ELR (cell line): ENCODE data around the gene SUGCT.
A peak's percentile ranks its signal among the peaks of the same experiment; 100 is the strongest.
"Not testable (repeated sequence)": the region's sequence is repeated elsewhere in the genome, so short reads cannot be mapped to it uniquely, and the experiment has no call there.

Source experiments
- DNase-seq: peaks from one replicate; pipeline ENCODE4 v3.0.0-alpha.2; 2015; ENCODE audit warnings: low read depth

The SUGCT gene

GRCh38 chr7:40572810-40573465 is 438.1 kb downstream of the SUGCT start:
- DNase-seq: peak; percentile 80

- DNase-seq: no peak
Measured at GRCh38 chr7:40579401-40579800, 444.6 kb downstream of the SUGCT start.

DNA sequence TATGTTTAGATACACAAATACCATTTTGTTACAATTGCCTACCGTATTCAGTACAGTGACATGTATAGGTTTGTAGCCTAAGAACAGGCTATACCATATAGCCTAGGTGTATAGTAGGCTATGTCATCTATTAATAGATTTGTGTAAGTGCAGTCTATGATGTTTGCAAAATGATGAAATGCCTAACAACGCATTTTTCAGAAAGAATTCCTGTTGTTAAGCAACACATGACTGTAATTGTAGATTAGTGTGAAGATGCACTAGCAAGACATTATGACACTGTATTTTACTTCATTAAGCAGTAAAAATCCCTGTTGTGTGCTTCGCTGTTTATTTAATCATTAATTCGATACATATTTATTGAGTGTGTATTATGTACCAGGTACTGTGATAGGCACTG is 446.0 kb downstream of the SUGCT start:
- DNase-seq: no peak

GRCh38 chr7:40582539-40582938 is 447.7 kb downstream of the SUGCT start:
- no peak for DNase-seq

DNA sequence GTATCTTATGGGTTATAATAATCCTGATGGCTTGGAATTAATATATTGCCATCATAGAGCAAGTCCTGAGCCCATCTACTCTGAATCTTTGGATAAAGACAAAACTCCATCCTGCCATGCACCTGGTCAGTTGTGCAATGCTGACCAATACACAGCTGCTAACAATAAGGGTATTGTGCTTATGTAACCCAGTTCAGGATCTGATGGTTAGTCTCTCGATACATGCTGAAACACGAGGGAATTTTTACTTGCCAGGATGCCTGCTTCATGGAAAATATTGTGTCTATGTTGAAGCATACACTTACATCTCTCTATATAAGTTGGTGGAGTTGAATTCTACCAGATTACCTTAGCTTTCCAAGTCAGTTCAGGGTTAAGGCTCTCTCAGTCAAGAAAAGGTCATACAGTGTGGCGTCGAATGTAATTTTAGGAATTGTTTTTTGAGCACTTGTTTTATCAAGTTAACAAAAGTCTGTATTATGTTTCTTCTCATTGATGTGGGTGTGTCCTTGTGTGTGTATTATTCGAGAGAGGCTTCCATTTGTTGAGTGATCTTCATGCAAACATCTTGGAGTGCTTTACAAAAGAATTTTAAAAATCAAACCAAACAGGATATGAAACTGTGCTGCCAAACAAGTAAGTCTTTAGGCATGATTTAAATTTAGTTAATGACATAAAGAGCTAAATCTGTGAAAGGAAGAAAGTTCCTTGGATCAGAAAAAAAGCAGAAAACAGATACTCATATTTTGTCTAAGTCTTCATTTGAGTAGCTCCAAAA is 449.1 kb downstream of the SUGCT start:
- no peak for DNase-seq

DNA sequence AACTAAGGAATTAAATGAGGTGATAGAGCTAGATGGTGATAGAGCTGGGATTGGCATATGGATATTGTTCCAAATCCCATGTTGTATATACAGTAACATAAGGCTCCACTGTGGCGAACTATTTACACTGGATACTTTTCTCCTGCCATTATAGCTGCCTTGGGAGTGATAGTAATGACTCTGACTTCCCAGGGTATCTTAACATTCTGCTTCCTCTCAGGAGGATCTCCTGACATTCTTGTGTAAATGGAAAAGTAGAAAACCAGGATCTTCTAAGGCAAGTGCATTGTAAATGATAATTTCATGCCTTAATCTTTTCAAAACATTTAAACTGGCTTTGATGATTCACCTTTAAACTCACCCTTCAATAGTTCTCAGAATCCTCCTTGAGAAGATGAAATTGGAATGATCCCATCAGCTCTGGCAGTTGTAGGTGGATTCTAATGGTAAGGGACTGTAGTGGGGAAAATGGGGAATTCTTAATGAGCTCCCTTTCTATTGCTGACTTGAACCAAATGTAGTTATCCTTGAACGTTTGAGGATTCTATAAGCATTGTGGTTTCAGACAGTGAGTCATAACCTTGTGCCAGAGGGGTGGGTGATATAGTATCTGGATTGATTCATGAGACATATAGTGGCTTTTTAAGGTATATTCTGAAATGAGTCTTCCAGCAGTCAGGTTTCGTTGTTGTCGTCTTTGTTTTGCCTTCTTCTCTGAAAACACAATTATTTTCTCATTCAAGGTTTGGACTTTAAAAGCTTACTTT is 450.0 kb downstream of the SUGCT start:
- peak; percentile 86 for DNase-seq

DNA sequence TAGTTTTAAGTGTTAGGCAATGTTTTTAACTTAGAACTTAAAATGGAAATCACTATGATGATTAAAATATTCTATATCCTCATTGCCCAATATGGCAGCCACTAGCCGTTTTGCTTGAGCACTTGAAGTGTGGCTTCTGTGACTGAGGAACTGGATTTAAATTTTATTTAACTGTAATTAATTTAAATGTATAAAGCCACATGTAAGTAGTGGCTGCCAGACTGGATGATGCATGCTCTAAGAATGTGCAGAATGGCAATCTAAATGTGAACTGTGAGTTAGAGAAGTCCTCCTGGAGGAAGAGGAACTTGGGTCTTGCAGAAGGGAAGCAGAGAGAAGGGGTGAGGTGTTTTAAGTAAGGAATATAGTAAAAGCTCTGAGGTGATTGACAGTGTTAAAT is 451.4 kb downstream of the SUGCT start:
- peak; percentile 78 for DNase-seq

- no peak for DNase-seq
Measured at GRCh38 chr7:40587419-40587818, 452.6 kb downstream of the SUGCT start.

DNA sequence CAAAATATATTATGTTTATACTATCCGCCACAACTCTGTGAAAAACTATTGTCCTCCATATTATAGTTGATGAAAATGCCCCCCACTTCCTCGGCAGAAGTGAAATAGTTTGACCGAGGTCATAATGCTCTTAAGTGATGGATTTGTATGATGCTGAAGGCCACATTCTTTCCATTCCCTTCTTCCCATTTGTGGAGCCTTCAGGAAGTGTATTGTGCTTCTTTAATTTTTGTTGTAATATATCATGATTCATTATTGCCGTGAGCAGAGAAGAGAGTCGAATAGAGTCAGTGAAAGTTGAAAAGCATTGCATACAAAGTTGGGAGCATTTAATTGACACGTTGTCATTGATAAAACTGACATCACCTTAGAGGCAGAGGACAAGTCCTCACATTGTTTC is 460.3 kb downstream of the SUGCT start:
- no peak for DNase-seq

- no peak for DNase-seq
Measured at GRCh38 chr7:40595832-40596231, 461.0 kb downstream of the SUGCT start.

DNA sequence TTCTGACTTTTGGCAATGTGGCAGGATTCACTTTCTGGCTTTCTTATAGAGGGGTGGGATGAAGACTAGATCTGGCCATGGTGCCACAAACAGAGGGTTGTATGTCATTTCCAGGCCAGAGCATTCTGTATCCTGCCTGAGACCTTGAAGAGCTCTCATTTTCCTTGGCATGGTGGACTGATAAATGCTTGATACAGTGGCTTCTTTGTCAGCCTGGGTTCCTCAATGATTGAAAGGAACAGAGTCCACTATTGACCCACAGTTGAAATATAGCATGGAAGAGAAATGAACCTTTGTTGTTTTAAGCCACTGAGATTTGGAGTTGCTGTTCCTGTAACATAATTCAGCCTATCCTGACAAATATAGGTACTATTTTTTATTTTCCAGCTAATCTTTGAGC is 462.7 kb downstream of the SUGCT start:
- no peak for DNase-seq

GRCh38 chr7:40598915-40599314 is 464.1 kb downstream of the SUGCT start:
- no peak for DNase-seq

DNA sequence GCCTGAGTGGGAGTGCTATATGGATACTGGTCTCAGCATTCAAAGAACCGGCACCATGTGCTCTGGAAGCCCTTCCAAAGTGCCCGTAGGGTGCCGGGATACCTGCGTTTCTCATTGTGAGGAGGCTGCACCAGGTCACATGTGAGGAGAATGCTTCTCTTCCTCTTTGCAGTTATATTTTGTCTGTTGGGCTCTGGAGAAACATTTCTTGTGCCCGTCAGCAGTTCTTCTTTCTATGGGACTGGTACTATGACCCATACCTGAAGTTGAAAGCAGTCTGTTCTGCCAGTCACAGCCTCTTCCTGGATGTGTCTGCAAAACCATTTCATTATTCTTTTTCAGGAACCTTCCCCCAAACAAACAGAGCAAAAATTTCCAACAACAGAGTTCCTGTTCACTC is 465.0 kb downstream of the SUGCT start:
- DNase-seq: no peak

DNA sequence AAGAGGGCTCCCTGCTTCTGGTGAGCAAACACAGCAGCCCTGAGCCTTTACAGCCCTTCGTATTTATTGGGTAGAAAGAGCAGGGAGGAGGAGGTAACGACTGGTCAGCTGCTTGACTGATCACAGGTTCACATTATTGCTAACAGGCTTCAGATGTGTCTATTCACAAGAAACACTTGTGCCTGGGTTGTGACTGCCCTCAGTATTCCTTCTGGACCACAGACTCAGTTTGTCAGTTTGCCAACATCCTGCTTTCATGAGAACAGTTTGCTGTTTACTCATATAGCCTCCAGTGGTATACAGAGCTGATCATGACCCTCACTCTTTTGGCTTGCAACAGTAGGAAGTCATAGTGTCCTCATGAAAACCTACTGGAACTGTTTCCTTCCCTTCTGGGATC is 467.5 kb downstream of the SUGCT start:
- not testable (repeated sequence) for DNase-seq

DNA sequence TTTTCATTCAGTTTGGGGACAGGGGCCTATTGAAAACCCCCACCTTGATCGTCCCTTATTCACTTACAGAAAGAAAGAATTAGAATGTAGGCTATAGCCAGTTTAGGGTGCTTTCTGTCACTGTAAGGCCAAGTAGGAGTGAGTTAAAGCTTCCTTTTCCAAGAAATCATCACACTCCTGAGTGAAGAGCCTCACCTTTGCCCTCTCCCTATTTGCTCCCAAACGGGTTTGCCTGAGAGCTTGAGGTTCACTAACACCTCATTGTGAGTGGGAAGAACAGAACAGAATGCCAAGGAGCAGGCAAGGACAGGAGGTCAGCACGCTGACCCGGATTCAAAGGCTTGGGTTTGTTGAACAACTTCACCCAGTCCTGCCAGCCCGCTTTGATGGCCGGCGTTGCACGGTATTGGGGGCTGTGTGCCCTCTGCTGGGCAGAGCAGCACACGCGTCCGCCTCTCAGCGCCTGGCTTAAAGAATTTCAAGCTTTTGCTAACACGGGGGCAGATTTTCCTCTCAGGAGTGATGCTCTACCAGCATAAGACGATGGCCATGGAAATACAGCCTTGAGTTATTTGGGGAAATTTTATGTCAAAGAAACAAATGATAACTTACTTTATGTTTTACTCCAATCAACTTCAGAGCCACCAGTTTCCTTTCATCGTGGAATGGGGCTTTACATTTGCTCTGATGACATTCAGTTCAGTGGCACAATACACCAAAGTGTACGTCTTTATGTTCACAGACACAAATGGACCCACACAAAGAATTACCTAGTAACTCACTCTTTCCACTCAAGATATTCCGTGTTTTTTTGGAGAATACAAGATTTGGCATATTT is 470.0 kb downstream of the SUGCT start:
- DNase-seq: peak; percentile 43

DNA sequence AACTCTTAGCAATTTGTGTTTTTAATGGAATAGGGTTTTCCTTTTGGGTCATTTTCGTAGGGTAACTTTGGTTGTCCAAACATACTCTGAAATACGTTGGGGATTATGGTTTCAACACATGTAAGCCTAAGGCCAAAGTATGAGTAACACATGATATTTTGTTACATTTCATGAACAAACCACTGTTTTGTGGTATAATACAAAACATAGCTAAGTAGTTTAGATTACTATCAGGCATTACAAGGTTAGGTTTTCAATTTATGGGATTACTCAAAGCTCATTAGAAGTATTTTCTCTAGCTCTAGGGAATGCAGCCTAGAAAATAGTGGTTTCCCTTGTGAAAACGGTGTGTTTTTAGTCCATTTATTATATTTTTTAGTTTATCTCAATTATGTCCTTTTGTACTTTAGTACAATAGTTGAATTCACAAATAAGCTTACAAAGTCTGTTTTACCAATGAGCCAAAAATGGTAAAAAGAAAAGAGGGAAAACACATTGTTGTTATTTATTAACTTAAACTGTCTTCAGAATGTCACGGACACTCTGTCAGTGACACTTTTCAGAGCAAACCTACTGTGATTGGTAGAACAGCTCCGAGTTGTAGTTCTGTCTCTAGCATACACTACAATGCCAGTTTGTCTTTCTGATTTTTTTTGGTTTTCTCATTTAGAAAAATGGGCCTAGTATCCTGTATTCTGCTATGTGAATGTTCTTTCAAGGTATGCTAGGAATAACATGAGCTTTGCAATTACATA is 473.7 kb downstream of the SUGCT start:
- peak; percentile 26 for DNase-seq

- DNase-seq: no peak
Measured at GRCh38 chr7:40610461-40610860, 475.7 kb downstream of the SUGCT start.

GRCh38 chr7:40611095-40611871 is 476.5 kb downstream of the SUGCT start:
- DNase-seq: no peak

- no peak for DNase-seq
Measured at GRCh38 chr7:40612298-40612697, 477.5 kb downstream of the SUGCT start.

DNA sequence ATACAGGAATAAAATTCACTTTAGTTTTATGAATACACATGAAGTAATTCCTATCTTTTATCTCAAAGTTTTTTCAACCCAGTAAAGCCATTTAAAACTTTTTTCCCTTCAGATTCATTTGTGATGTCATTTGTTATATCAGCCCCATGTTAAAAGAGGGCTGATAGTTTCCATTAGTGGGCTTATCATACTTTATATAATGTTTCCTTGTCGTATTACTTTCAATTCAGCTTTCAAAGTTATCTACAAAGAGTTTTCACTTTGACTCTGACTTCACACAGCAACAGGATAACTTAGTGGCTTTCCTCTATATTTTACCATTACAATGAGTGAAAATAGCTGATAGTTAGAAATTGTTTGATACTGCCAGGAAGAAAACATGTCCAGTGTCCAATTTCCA is 484.8 kb downstream of the SUGCT start:
- DNase-seq: no peak

- DNase-seq: no peak
Measured at GRCh38 chr7:40621592-40621998, 486.8 kb downstream of the SUGCT start.
